Ishikawa (cell line): ENCODE results near the gene TKT.

ENCODE experiments used
- CEBPB ChIP-seq: IDR thresholded peaks from 2 replicates; pipeline ENCODE4 v1.6.1; 2012
- CREB1 ChIP-seq: IDR thresholded peaks from 2 replicates; pipeline ENCODE4 v1.6.1; 2012; ENCODE audit warnings: low read depth
- EGR1 ChIP-seq: IDR thresholded peaks from 2 replicates; pipeline ENCODE4 v1.6.1; 2012
- EP300 ChIP-seq: IDR thresholded peaks from 2 replicates; pipeline ENCODE4 v1.6.1; 2012; ENCODE audit warnings: borderline replicate concordance
- FOXM1 ChIP-seq: IDR thresholded peaks from 2 replicates; pipeline ENCODE4 v1.6.1; 2012; ENCODE audit warnings: low read depth, borderline replicate concordance
- MAX ChIP-seq: IDR thresholded peaks from 2 replicates; pipeline ENCODE4 v1.6.1; 2012
- NFIC ChIP-seq: IDR thresholded peaks from 2 replicates; pipeline ENCODE4 v1.6.1; 2012
- RAD21 ChIP-seq: IDR thresholded peaks from 2 replicates; pipeline ENCODE4 v1.6.1; 2012; ENCODE audit warnings: low read depth
- TAF1 ChIP-seq: IDR thresholded peaks from 2 replicates; pipeline ENCODE4 v1.6.1; 2012; ENCODE audit warnings: low read depth, mild to moderate bottlenecking
- TCF12 ChIP-seq: IDR thresholded peaks from 2 replicates; pipeline ENCODE4 v1.6.1; 2012; ENCODE audit warnings: low read depth
- TEAD4 ChIP-seq: IDR thresholded peaks from 2 replicates; pipeline ENCODE4 v1.6.1; 2012
- YY1 ChIP-seq: IDR thresholded peaks from 2 replicates; pipeline ENCODE4 v1.6.1; 2012; ENCODE audit warnings: low read depth
- ZBTB7A ChIP-seq: IDR thresholded peaks from 2 replicates; pipeline ENCODE4 v1.6.1; 2012; ENCODE audit warnings: low read depth
- TF ChIP-seq, protein P1 (sequence below): IDR thresholded peaks from 2 replicates; pipeline ENCODE4 v1.6.1; 2012; ENCODE audit warnings: low read depth, mild to moderate bottlenecking
- TF ChIP-seq, protein P2 (sequence below): IDR thresholded peaks from 2 replicates; pipeline ENCODE4 v1.6.1; 2012

TKT gene

GRCh38 chr3:53194210-53195065 is 61.4 kb downstream of the TKT start:
- TF ChIP-seq, protein P1, sequence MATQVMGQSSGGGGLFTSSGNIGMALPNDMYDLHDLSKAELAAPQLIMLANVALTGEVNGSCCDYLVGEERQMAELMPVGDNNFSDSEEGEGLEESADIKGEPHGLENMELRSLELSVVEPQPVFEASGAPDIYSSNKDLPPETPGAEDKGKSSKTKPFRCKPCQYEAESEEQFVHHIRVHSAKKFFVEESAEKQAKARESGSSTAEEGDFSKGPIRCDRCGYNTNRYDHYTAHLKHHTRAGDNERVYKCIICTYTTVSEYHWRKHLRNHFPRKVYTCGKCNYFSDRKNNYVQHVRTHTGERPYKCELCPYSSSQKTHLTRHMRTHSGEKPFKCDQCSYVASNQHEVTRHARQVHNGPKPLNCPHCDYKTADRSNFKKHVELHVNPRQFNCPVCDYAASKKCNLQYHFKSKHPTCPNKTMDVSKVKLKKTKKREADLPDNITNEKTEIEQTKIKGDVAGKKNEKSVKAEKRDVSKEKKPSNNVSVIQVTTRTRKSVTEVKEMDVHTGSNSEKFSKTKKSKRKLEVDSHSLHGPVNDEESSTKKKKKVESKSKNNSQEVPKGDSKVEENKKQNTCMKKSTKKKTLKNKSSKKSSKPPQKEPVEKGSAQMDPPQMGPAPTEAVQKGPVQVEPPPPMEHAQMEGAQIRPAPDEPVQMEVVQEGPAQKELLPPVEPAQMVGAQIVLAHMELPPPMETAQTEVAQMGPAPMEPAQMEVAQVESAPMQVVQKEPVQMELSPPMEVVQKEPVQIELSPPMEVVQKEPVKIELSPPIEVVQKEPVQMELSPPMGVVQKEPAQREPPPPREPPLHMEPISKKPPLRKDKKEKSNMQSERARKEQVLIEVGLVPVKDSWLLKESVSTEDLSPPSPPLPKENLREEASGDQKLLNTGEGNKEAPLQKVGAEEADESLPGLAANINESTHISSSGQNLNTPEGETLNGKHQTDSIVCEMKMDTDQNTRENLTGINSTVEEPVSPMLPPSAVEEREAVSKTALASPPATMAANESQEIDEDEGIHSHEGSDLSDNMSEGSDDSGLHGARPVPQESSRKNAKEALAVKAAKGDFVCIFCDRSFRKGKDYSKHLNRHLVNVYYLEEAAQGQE = no peak
- TF ChIP-seq MAX (peak; percentile 42; the same call in 1 of the 2 replicates), EP300 (no peak; the same call in 1 of the 2 replicates), EGR1 (no peak), NFIC (no peak), FOXM1 (no peak)

DNA sequence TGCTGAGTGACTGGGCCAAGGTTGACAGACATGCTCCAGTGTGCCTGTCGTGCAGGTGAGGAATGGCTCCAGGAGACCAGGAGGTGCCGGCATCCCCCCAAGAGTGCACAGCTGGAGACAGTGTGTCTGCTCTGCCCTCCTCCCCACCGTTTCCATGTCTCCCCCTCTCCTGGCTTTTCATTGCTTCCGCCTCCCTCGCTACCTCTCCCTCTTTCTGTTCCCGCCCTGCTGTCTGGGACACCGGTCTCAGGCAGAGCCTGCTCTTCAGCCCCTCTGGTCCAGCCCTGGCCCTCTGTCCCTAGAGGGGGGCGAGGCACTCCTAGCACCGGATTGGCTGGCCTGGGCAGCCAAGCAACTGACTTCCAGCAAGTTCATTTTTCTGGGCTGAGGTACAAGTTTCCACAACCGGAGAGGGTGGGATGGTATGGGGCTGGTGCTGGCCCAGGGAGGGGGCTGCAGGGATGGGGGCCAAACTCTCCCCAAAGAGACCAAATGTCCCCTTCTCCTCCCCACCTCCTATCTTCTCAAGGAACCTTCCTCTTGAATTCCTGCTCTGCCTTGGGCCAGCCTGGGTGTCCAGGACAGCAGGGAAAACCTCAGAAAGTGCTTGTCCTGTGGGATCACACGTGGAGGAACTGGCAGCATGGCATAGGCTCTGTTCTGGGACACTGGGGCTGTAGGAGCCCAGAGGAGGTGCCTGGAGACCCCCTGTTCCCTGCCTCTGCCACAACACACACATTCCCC is 62.2 kb downstream of the TKT start:
- TF ChIP-seq TEAD4 = no peak
- TF ChIP-seq ZBTB7A = 0 out of 2 replicates have a peak, but pooled peaks have one; percentile 62
- TF ChIP-seq MAX = peak; percentile 79
- TF ChIP-seq CREB1 = no peak

DNA sequence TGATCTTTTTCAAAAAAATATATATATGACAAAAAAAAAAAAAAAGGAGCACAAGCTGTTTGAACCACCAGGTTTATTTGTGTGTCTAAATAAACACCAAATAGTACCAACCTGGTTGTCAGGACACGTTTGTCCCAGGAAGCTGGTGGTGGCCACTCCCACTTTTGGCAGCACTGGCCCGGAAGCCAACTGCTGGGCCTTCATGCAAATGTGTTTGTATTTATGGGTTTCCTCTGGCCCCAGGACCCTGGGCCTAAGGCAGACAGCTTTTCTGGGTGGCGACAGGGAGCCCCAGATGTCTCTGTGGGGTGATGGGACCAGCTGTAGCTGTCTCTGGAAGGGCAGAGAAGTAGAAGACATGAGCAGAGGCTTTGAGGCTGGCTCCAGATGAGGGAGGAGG is 63.2 kb downstream of the TKT start:
- TF ChIP-seq EP300 (no peak), FOXM1 (no peak), CEBPB (no peak), CREB1 (no peak), TCF12 (no peak), TAF1 (no peak), EGR1 (no peak), NFIC (no peak), RAD21 (no peak), ZBTB7A (no peak), MAX (no peak), TEAD4 (no peak)
- TF ChIP-seq, protein P1 = no peak
- TF ChIP-seq, protein P2, sequence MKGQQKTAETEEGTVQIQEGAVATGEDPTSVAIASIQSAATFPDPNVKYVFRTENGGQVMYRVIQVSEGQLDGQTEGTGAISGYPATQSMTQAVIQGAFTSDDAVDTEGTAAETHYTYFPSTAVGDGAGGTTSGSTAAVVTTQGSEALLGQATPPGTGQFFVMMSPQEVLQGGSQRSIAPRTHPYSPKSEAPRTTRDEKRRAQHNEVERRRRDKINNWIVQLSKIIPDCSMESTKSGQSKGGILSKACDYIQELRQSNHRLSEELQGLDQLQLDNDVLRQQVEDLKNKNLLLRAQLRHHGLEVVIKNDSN = no peak

- TF ChIP-seq NFIC (no peak), TAF1 (no peak), TCF12 (no peak), EP300 (no peak), ZBTB7A (no peak), RAD21 (no peak), CREB1 (no peak), MAX (no peak), FOXM1 (no peak), CEBPB (no peak), TEAD4 (no peak), YY1 (no peak), EGR1 (no peak)
- TF ChIP-seq, protein P2 = no peak
- TF ChIP-seq, protein P1 = no peak
Observed at GRCh38 chr3:53191836-53192480, 63.9 kb downstream of the TKT start.
